ENCODE data around the gene PTGS1.

DNA sequence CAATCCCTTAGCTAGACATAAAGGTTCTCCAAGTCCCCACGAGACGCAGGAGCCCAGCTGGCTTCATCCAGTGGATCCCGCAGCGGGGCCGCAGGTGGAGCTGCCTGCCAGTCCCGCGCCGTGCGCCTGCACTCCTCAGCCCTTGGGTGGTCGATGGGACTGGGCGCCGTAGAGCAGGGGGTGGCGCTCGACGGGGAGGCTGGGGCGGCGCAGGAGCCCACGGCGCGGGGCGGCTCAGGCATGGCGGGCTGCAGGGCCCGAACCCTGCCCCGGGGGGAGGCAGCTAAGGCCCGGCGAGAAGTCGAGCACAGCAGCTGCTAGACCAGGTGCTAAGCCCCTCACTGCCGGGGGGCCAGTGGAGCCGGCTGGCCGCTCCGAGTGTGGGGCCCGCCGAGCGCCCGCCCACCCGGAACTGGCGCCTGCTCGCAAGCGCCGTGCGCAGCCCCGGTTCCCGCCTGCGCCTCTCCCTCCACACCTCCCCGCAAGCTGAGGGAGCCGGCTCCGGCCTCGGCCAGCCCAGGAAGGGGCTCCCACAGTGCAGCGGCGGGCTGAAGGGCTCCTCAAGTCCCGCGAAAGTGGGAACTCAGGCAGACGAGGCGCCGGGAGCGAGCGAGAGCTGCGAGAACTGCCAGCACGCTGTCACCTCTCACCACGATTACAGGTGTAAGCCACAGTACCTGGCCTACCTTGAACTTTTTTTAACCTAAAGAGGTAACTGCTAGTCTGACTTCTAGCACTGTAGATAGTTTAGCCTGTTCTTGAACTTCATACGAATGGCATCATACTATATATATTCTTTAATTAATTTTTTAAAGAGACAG lies 35.5 kb downstream of the PTGS1 start:
- TF ChIP-seq CTCF (IDR thresholded peaks at IDR 0.05), result no peak
- TF ChIP-seq POLR2AphosphoS5 (IDR thresholded peaks at IDR 0.05; ENCODE audit: low read depth, low read length), result no peak
